ENCODE data around the gene TASOR2. TPM values are rescaled to one million over a fixed set of nuclear protein-coding genes. Genes with fewer than 3 reads are reported as not detected.

Gene TASOR2
- total and polyA plus RNA-seq, 9 of the 15 experiments (the other 6 are each of a cell fraction or from before 2014, with no cell fraction given) = 12.7 to 75.3 (median 52.3) TPM

DNA sequence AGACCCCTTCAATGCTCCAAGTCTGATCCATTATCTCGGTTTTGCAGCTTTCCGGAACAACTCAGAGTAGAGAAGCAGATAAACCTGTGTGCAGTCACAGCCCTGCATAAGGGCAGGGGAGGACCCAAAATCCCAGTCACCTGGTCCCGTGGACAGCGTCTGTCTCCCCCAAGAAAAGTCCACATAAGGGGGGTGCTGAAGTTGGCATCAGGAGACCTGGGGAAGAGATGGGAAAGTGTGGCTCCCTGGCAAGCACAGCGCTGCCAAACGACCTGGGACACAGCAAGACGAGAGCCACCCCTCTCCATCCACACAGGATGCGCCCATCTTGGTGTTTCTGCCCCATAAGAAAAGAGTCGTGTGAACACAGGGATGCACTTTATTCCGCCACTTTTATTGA, 46.1 kb upstream of the TASOR2 start:
- peaks cover 23% of the 10 kb centered on the region; the same call in 2 of the 3 replicates for H3K36me3 ChIP-seq (ENCODE audit: control insufficient read depth, insufficient read depth, low read length)
- no peak overlapping the region for H3K4me2 ChIP-seq (ENCODE audit: insufficient read depth, low read length)
- no peak for FAIRE-seq
- ChIA-PET POLR2A (interaction anchor here (0.6 kb wide), 1 partner anchor 669 kb away, joined by 7 read pairs; no protein-coding TSS in a partner anchor), CTCF (ENCODE audit: low intra/inter-chr PET ratio) (no interaction called here)
- intact Hi-C loops (cut with micrococcal nuclease) (loop anchor here (10.0 kb wide), 1 partner anchor 96 kb away; no protein-coding TSS in a partner anchor), in situ Hi-C loops (cut with MboI) (no loop called here)
- no peaks in the 10 kb centered on the region for H4K20me1 ChIP-seq (replicated peaks; ENCODE audit: control insufficient read depth, insufficient read depth, low read length)
- no peak overlapping the region for H2AFZ ChIP-seq (ENCODE audit: low read depth, low read length)
- H3K4me3 ChIP-seq = no peak overlapping the region
- H3K9me3 ChIP-seq (replicated peaks; ENCODE audit: control insufficient read depth, insufficient read depth, low read depth, low read length) = no peaks in the 10 kb centered on the region
- no peak for ATAC-seq
- no peak for TF ChIP-seq IRF1 (CRISPR knock-in tag; IDR thresholded peaks at IDR 0.05; ENCODE audit: borderline replicate concordance)
- TF ChIP-seq ZNF75A (CRISPR knock-in tag; IDR thresholded peaks at IDR 0.05) = no peak
- peak; percentile 4 for TF ChIP-seq ZFP36 (IDR thresholded peaks at IDR 0.05; ENCODE audit: low read depth, low read length, partially characterized antibody)
- TF ChIP-seq VEZF1 (CRISPR knock-in tag; IDR thresholded peaks at IDR 0.05) = no peak
- no peak for DNase-seq (ENCODE audit: extremely low read depth in 1 of 4, low spot score in 3 of 4)
- 63% methylated on average over 10 of the region's 10 CpGs for whole genome bisulfite sequencing (ENCODE audit: insufficient coverage, low coverage, missing lambda C conversion rate)
- peaks cover 10 to 20% of the 10 kb centered on the region in 2 experiments; a peak in 4 of 5 replicates for H3K27me3 ChIP-seq (ENCODE audit: control insufficient read depth in 2 of 2, insufficient read depth in 2 of 2, low read length in 2 of 2)
- H3K9ac ChIP-seq (ENCODE audit: insufficient read depth in 1 of 2, low read depth in 2 of 2, low read length in 2 of 2) = no peak overlapping the region
- no peaks in the 10 kb centered on the region for H3K9me1 ChIP-seq (ENCODE audit: control insufficient read depth, insufficient read depth, low read length)
- peaks cover 0 to 5% of the 10 kb centered on the region in 2 experiments; a peak in 1 of 5 replicates for H3K4me1 ChIP-seq (replicated peaks in 1 of 2; ENCODE audit: control insufficient read depth in 2 of 2, insufficient read depth in 2 of 2, low read length in 2 of 2)
- no TSS peak for BruUV-seq (replicated peaks)
- no peak overlapping the region for H3K27ac ChIP-seq (ENCODE audit: extremely low read depth, low read depth, low read length)
- no peaks in the 10 kb centered on the region for H3K79me2 ChIP-seq (ENCODE audit: control insufficient read depth, insufficient read depth, low read length)

Data from K562 (cell line).